OCI-LY1 (cell line): Measurements from ENCODE around the gene TNS3.

Source experiments
- H2AFZ ChIP-seq: fragments of 200-600 bp; sonication (generic), shearing (Covaris generic); 2 replicates; pipeline ENCODE4 v1.6.0; 2014; ENCODE audit warnings: antibody characterized with exemption, mild to moderate bottlenecking, low read length
- H3F3A ChIP-seq: fragments of 200-600 bp; sonication (generic), shearing (Covaris generic); 2 replicates; pipeline ENCODE4 v1.6.0; 2014; ENCODE audit warnings: mild to moderate bottlenecking, antibody characterized with exemption, low read length, moderate library complexity; ENCODE audit not compliant: insufficient read depth
- H3K27ac ChIP-seq: fragments of 200-600 bp; sonication (generic); 2 replicates; pipeline ENCODE4 v1.5.1; 2014; ENCODE audit warnings: low read length, mixed run types, mild to moderate bottlenecking, low read depth; ENCODE audit not compliant: poor library complexity, severe bottlenecking
- H3K27me3 ChIP-seq: fragments of 200-600 bp; sonication (generic); 2 replicates; pipeline ENCODE4 v1.6.0; 2014; ENCODE audit warnings: antibody characterized with exemption, mild to moderate bottlenecking, low read length, moderate library complexity; ENCODE audit not compliant: insufficient read depth
- H3K36me3 ChIP-seq: fragments of 200-600 bp; sonication (generic); 2 replicates; pipeline ENCODE4 v1.6.1; 2014; ENCODE audit warnings: mild to moderate bottlenecking, antibody characterized with exemption, low read length, moderate library complexity, mixed read lengths; ENCODE audit not compliant: insufficient read depth
- H3K4me1 ChIP-seq: fragments of 200-600 bp; sonication (generic); 2 replicates; pipeline ENCODE4 v1.5.1; 2014; ENCODE audit warnings: mild to moderate bottlenecking, low read length, moderate library complexity; ENCODE audit not compliant: insufficient read depth, severe bottlenecking
- H3K4me2 ChIP-seq: fragments of 200-600 bp; sonication (generic), shearing (Covaris generic); 2 replicates; pipeline ENCODE4 v1.6.1; 2014; ENCODE audit warnings: low read length
- H3K4me3 ChIP-seq: fragments of 200-600 bp; sonication (generic); 2 replicates; pipeline ENCODE4 v1.5.1; 2014; ENCODE audit warnings: low read length, low read depth, mild to moderate bottlenecking, mixed read lengths; ENCODE audit not compliant: poor library complexity, severe bottlenecking
- H3K79me2 ChIP-seq: fragments of 200-600 bp; shearing (Covaris generic); 2 replicates; pipeline ENCODE4 v1.6.1; 2016; ENCODE audit warnings: mixed run types, low read length, mixed read lengths; ENCODE audit not compliant: insufficient read depth
- H3K9ac ChIP-seq: fragments of 200-600 bp; sonication (generic), shearing (Covaris generic); 2 replicates; pipeline ENCODE4 v1.6.1; 2014; ENCODE audit warnings: mild to moderate bottlenecking, low read length, mixed read lengths
- H3K9me2 ChIP-seq: fragments of 200-600 bp; sonication (generic), shearing (Covaris generic); 2 replicates; pipeline ENCODE4 v1.6.1; 2014; ENCODE audit warnings: low read depth, mild to moderate bottlenecking, low read length, mixed read lengths
- H3K9me3 ChIP-seq: fragments of 200-600 bp; shearing (Covaris generic); 2 replicates; pipeline ENCODE4 v1.6.1; 2014; ENCODE audit warnings: low read length, mixed read lengths
- H4K20me1 ChIP-seq: fragments of 200-600 bp; sonication (generic), shearing (Covaris generic); 2 replicates; pipeline ENCODE4 v1.6.0; 2016; ENCODE audit warnings: mild to moderate bottlenecking, low read length; ENCODE audit not compliant: insufficient read depth
- EZH2 ChIP-seq: fragments of 200-600 bp; sonication (generic), shearing (Covaris generic); IDR thresholded peaks from 2 replicates; pipeline ENCODE4 v1.8.0; 2017; ENCODE audit warnings: borderline replicate concordance, mixed run types, mild to moderate bottlenecking, antibody characterized with exemption, low read length, moderate library complexity, mixed read lengths
- TF ChIP-seq, protein P1 (sequence below): fragments of 200-600 bp; sonication (generic), shearing (Covaris generic); IDR thresholded peaks from 2 replicates; pipeline ENCODE4 v1.5.1; 2017; ENCODE audit warnings: mild to moderate bottlenecking, antibody characterized with exemption, low read length, moderate library complexity, mixed read lengths

Gene TNS3

DNA sequence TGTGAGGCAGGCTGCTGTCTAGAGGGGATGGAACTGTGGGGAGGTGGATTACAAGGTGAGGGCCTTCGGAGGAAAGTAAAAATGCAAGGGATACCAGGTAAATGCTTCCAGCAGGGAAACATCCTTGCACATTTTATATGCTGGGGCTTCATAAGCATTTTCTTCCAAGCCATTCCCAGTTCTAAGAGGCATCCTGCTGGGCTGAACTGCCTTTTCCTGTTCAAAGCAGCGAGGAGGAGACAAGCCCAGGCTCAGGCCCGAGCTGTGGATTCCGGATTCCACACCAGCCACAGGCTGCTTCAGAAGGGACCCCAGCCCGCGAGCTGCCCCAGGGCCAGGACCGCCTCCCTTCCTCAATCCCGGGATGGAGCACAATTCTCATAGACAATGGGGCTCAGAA is 249.7 kb downstream of the TNS3 start:
- no peak overlapping the region for H3K27ac ChIP-seq

DNA sequence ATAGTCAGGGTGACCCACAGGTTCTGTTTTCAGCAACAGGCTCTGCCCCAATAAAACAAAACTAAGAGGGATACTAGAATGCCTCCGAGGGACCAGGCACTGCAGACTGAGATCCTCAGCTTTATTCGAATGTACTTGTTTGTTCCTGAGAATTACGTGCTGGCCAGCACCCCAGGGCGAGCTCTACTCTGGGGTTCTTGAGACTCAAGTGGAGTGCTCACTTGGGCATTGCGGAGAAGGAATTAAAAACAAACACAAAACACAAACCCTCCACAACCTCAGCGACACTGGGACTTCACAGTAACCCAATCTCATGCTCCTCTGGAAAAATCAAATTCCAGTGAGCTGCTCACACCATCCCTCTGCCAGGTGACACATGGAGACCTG is 250.7 kb downstream of the TNS3 start:
- no peaks in the 10 kb centered on the region for H3K9me3 ChIP-seq
- H3K9ac ChIP-seq: no peak overlapping the region
- no peaks in the 10 kb centered on the region for H4K20me1 ChIP-seq
- no peaks in the 10 kb centered on the region for H3K9me2 ChIP-seq
- H3K4me1 ChIP-seq: no peaks in the 10 kb centered on the region
- no peak for TF ChIP-seq EZH2
- TF ChIP-seq, protein P1, sequence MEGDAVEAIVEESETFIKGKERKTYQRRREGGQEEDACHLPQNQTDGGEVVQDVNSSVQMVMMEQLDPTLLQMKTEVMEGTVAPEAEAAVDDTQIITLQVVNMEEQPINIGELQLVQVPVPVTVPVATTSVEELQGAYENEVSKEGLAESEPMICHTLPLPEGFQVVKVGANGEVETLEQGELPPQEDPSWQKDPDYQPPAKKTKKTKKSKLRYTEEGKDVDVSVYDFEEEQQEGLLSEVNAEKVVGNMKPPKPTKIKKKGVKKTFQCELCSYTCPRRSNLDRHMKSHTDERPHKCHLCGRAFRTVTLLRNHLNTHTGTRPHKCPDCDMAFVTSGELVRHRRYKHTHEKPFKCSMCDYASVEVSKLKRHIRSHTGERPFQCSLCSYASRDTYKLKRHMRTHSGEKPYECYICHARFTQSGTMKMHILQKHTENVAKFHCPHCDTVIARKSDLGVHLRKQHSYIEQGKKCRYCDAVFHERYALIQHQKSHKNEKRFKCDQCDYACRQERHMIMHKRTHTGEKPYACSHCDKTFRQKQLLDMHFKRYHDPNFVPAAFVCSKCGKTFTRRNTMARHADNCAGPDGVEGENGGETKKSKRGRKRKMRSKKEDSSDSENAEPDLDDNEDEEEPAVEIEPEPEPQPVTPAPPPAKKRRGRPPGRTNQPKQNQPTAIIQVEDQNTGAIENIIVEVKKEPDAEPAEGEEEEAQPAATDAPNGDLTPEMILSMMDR: no peak
- no peaks in the 10 kb centered on the region; the same call in 1 of the 2 replicates for H3F3A ChIP-seq
- no peak overlapping the region for H3K4me2 ChIP-seq
- H3K36me3 ChIP-seq: peaks cover 75% of the 10 kb centered on the region
- H3K27ac ChIP-seq: no peak overlapping the region
- H2AFZ ChIP-seq: no peak overlapping the region
- H3K4me3 ChIP-seq: no peak overlapping the region
- no peaks in the 10 kb centered on the region for H3K27me3 ChIP-seq
- H3K79me2 ChIP-seq: no peaks in the 10 kb centered on the region

More for the DNA sequence above, 249.7 kb downstream of the TNS3 start:
- Histone ChIP-seq H2AFZ (no peak overlapping the region), H3K9ac (no peak overlapping the region), H3K79me2 (no peaks in the 10 kb centered on the region), H3K27me3 (no peaks in the 10 kb centered on the region), H3K9me3 (no peaks in the 10 kb centered on the region), H3F3A (no peaks in the 10 kb centered on the region), H3K4me2 (no peak overlapping the region), H4K20me1 (no peaks in the 10 kb centered on the region), H3K4me3 (no peak overlapping the region), H3K36me3 (peaks cover 84% of the 10 kb centered on the region), H3K4me1 (no peaks in the 10 kb centered on the region), H3K9me2 (no peaks in the 10 kb centered on the region)
- TF ChIP-seq EZH2: no peak
- TF ChIP-seq, protein P1: no peak

DNA sequence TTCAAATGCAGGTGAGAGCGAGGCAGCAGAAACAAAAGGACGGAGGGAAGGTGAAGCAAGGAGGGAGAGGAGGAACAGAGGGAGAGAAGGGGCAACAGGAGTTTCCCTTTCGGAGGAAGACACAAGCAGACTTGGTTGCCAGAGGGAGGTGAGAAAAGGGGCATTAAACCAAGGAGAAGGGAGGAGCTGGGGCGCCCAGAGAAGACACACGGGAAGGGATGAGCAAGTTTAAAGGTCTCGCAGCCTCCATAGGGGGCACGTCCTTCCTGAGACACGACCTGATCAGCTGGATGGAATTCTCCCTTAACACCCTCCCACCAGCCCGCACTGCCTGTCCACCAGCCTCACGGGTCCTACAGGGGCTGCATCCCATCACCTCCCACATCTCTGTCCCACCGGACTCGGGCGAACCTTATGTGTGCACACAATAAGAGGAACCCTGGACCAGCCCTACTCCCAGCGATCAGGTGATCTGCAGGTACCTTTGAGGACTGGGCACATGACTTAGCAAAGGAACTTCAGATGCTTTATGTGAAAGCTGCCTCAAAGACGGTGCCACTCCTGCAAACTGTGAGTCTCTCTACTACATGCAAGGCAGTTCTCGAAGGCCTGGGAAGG is 251.2 kb downstream of the TNS3 start:
- no peaks in the 10 kb centered on the region for H3K9me3 ChIP-seq
- H3K9me2 ChIP-seq: no peaks in the 10 kb centered on the region
- H3K27me3 ChIP-seq: no peaks in the 10 kb centered on the region
- H3F3A ChIP-seq: no peaks in the 10 kb centered on the region; the same call in 1 of the 2 replicates
- no peak overlapping the region for H2AFZ ChIP-seq
- no peak overlapping the region for H3K4me2 ChIP-seq
- H3K4me1 ChIP-seq: no peaks in the 10 kb centered on the region
- no peak overlapping the region for H3K27ac ChIP-seq
- no peaks in the 10 kb centered on the region for H3K79me2 ChIP-seq
- no peaks in the 10 kb centered on the region for H4K20me1 ChIP-seq
- no peak overlapping the region for H3K9ac ChIP-seq
- peaks cover 75% of the 10 kb centered on the region for H3K36me3 ChIP-seq
- no peak overlapping the region for H3K4me3 ChIP-seq
- TF ChIP-seq, protein P1: no peak
- no peak for TF ChIP-seq EZH2
